ENCODE results near the gene SECTM1. TPM values are rescaled to one million over a fixed set of nuclear protein-coding genes. Genes with fewer than 3 reads are reported as not detected.

SECTM1 gene
- total RNA-seq, 1 donor from 2014 or later = not detected

DNA sequence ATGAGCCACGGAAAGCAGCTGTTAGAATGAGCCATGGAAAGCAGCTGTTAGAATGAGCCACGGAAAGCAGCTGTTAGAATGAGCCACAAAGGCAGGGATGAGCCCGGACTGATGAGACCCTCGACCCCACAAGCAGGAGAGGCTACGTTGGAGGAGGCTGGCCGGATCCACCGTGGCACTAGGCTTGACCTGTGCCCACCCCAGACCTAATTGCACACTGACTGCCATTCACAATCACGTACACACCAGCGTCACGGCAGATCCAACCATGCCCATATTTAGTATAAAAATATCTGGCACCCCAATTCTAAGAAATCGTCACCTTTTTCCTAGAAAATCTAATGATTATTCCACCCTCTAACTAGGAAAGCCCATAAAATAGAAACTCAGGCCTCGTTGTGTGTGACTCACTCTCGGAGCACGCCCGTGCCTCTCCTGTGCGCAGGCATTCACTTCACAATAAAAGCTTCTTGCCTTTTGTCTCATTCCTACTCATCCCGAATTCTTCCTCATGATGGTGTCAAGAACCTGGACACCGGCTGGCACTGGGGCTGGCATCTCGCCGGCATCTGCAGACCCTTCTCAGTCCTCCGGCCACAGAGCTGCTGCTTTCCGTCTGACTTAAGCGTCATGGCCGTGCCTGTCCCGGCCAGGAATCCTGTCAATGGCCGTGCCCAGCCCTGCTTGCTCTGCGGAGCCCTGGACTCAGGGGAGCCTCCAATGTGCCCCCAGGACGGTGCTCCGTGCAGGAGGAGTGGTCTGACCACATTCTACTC lies 5.5 kb upstream of the SECTM1 start:
- H3K36me3 Mint-ChIP-seq (ENCODE audit: low read depth) = peaks cover 3% of the 10 kb centered on the region
- DNase-seq (ENCODE audit: low read depth, low spot score) = no peak
- no peak overlapping the region for H3K4me3 Mint-ChIP-seq
- TF ChIP-seq, protein P1, sequence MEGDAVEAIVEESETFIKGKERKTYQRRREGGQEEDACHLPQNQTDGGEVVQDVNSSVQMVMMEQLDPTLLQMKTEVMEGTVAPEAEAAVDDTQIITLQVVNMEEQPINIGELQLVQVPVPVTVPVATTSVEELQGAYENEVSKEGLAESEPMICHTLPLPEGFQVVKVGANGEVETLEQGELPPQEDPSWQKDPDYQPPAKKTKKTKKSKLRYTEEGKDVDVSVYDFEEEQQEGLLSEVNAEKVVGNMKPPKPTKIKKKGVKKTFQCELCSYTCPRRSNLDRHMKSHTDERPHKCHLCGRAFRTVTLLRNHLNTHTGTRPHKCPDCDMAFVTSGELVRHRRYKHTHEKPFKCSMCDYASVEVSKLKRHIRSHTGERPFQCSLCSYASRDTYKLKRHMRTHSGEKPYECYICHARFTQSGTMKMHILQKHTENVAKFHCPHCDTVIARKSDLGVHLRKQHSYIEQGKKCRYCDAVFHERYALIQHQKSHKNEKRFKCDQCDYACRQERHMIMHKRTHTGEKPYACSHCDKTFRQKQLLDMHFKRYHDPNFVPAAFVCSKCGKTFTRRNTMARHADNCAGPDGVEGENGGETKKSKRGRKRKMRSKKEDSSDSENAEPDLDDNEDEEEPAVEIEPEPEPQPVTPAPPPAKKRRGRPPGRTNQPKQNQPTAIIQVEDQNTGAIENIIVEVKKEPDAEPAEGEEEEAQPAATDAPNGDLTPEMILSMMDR (conservative IDR thresholded peaks at IDR 0.05) = no peak
- H3K27me3 Mint-ChIP-seq (ENCODE audit: low read depth) = peaks cover 55% of the 10 kb centered on the region
- H3K27ac Mint-ChIP-seq (ENCODE audit: unreplicated experiment) = no peak overlapping the region
- H3K4me1 Mint-ChIP-seq = peaks cover 25% of the 10 kb centered on the region
- no peaks in the 10 kb centered on the region for H3K9me3 Mint-ChIP-seq

GRCh38 chr17:82334622-82335394 lies 1.2 kb upstream of the SECTM1 start:
- no peaks in the 10 kb centered on the region for H3K36me3 Mint-ChIP-seq (ENCODE audit: low read depth)
- no peaks in the 10 kb centered on the region for H3K9me3 Mint-ChIP-seq
- H3K4me3 Mint-ChIP-seq = no peak overlapping the region
- peaks cover 85% of the 10 kb centered on the region for H3K27me3 Mint-ChIP-seq (ENCODE audit: low read depth)
- peaks cover 25% of the 10 kb centered on the region for H3K4me1 Mint-ChIP-seq
- no peak overlapping the region for H3K27ac Mint-ChIP-seq (ENCODE audit: unreplicated experiment)
- TF ChIP-seq, protein P1 (conservative IDR thresholded peaks at IDR 0.05) = no peak
- no peak for DNase-seq (ENCODE audit: low read depth, low spot score)

GRCh38 chr17:82334204-82334621 lies 647 bp upstream of the SECTM1 start:
- H3K36me3 Mint-ChIP-seq (ENCODE audit: low read depth) = no peaks in the 10 kb centered on the region
- H3K4me3 Mint-ChIP-seq = no peak overlapping the region
- H3K27ac Mint-ChIP-seq (ENCODE audit: unreplicated experiment) = no peak overlapping the region
- H3K4me1 Mint-ChIP-seq = peaks cover 22% of the 10 kb centered on the region
- no peak for DNase-seq (ENCODE audit: low read depth, low spot score)
- TF ChIP-seq, protein P1 (conservative IDR thresholded peaks at IDR 0.05) = no peak
- no peaks in the 10 kb centered on the region for H3K9me3 Mint-ChIP-seq
- peaks cover 85% of the 10 kb centered on the region for H3K27me3 Mint-ChIP-seq (ENCODE audit: low read depth)

GRCh38 chr17:82332669-82333278 lies 792 bp downstream of the SECTM1 start:
- Mint-ChIP-seq H3K27ac (ENCODE audit: unreplicated experiment) (no peak overlapping the region), H3K27me3 (ENCODE audit: low read depth) (peaks cover 77% of the 10 kb centered on the region), H3K36me3 (ENCODE audit: low read depth) (no peaks in the 10 kb centered on the region), H3K9me3 (no peaks in the 10 kb centered on the region), H3K4me3 (peak overlapping the region; percentile 71), H3K4me1 (peaks cover 12% of the 10 kb centered on the region)
- DNase-seq (ENCODE audit: low read depth, low spot score) = no peak
- TF ChIP-seq, protein P1 (conservative IDR thresholded peaks at IDR 0.05) = no peak

GRCh38 chr17:82331345-82331939 lies 2.1 kb downstream of the SECTM1 start:
- TF ChIP-seq, protein P1 (conservative IDR thresholded peaks at IDR 0.05) = no peak
- Mint-ChIP-seq H3K9me3 (no peaks in the 10 kb centered on the region), H3K36me3 (ENCODE audit: low read depth) (no peaks in the 10 kb centered on the region), H3K27me3 (ENCODE audit: low read depth) (peaks cover 71% of the 10 kb centered on the region), H3K4me1 (peaks cover 18% of the 10 kb centered on the region), H3K27ac (ENCODE audit: unreplicated experiment) (no peak overlapping the region), H3K4me3 (no peak overlapping the region)
- no peak for DNase-seq (ENCODE audit: low read depth, low spot score)
